Heart left ventricle (tissue), 16 donors: Measurements from ENCODE around the gene NEMP2. TPM values are rescaled to one million over a fixed set of nuclear protein-coding genes. Genes with fewer than 3 reads are reported as not detected.

Experiments
- ATAC-seq, 4 donors: fragments of 200-7000 bp; cut with Tn5 transposase; one replicate each; pipeline ENCODE4 v1.9.1; 2020 to 2022; ENCODE audit warnings: moderate library complexity in 4 of 4, mild to moderate bottlenecking in 3 of 4, moderate number of reproducible peaks in 1 of 4
- DNase-seq, 5 donors: peaks; one replicate each; pipeline ENCODE4 v3.0.0-alpha.2; 2020
- H3K27ac ChIP-seq, 12 donors: fragments of 200-600 bp; sonication (generic) in 4 of 12; one replicate each; pipeline versions ENCODE4 v1.5.0 to v1.8.0; 2016 to 2022; ENCODE audit warnings: mild to moderate bottlenecking in 2 of 12
- H3K27me3 ChIP-seq, 9 donors: fragments of 200-600 bp; sonication (generic) in 2 of 9; one replicate each; pipeline versions ENCODE4 v1.5.1 to v1.8.0; 2016 to 2022; ENCODE audit warnings: mild to moderate bottlenecking in 3 of 9
- H3K36me3 ChIP-seq, 9 donors: fragments of 200-600 bp; sonication (generic) in 2 of 9; one replicate each; pipeline versions ENCODE4 v1.5.0 to v1.8.0; 2018 to 2022; ENCODE audit warnings: mild to moderate bottlenecking in 2 of 9
- H3K4me1 ChIP-seq, 12 donors: fragments of 200-600 bp; sonication (generic) in 4 of 12; one replicate each; pipeline versions ENCODE4 v1.5.0 to v1.8.0; 2016 to 2022; ENCODE audit warnings: mild to moderate bottlenecking in 3 of 12
- H3K4me3 ChIP-seq, 12 donors: fragments of 200-600 bp; sonication (generic) in 4 of 12; one replicate each; pipeline versions ENCODE4 v1.5.0 to v1.8.0; 2017 to 2022; ENCODE audit warnings: mild to moderate bottlenecking in 9 of 12, moderate library complexity in 4 of 12
- H3K9me3 ChIP-seq, 12 donors: fragments of 200-600 bp; sonication (generic) in 4 of 12; one replicate each; pipeline versions ENCODE4 v1.5.0 to v1.8.0; 2016 to 2022; ENCODE audit warnings: mild to moderate bottlenecking in 1 of 12
- POLR2A ChIP-seq, 2 donors: fragments of 450-650 bp; IDR thresholded peaks; one replicate each; pipeline ENCODE4 v1.6.1; 2017; ENCODE audit warnings: antibody characterized with exemption in 2 of 2, mild to moderate bottlenecking in 2 of 2, moderate library complexity in 2 of 2
- WGBS, 4 donors: extraction: QIAGEN DNeasy Blood & Tissue Kit in 2 of 4; methylation state at CpG; one replicate each; pipeline versions ENCODE4 v1.1.5 to v1.1.7; 2013 to 2018; 5-methylcytosine and 5-hydroxymethylcytosine counted together
- intact Hi-C, 10 donors: fragments of 100-400 bp; cut with DNase I; formaldehyde crosslinking; loops; one replicate each; pipeline versions ENCODE4 v1.11.1 to v1.14.2; 2022
- polyA plus RNA-seq, 2 donors: library from polyadenylated mRNA; stranded (reverse); fragments of 200-250 nt; gene quantifications; one replicate each; pipeline ENCODE4 v1.2.3, GENCODE V29; 2013
- total RNA-seq, 9 donors: library from RNA; depleted of rRNA in 2 of 9; stranded (reverse); fragments of >200 nt in 2 of 9; fragmentation: NEBNext Ultra II Directional in 3 of 9; extraction: Animal tissue kit (Norgen Biotek cat#: 25700) in 3 of 9; gene quantifications; one replicate each; pipeline versions ENCODE4 v1.1.0 to v1.2.4, GENCODE V29; 2016 to 2023
- TF ChIP-seq, protein P1 (sequence below), 12 donors: fragments of 200-600 bp; sonication (generic) in 4 of 12; IDR thresholded peaks; one replicate each; pipeline versions ENCODE4 v1.5.0 to v1.8.0; 2018 to 2022; ENCODE audit warnings: antibody characterized with exemption in 12 of 12, mild to moderate bottlenecking in 5 of 12
- donor health status: ischemic (EF 13 %, LVEDD 7.1; RV severe dilation, severe dysfunction).
- donor health status: healthy with polysubstance abuse.
- donor health status: DM: no; HTN: yes; CAD: no.
- donor health status: DM: no; HTN: no; CAD: no.
- donor health status: ischemic (EF 25% LVEDD 6.9; RV normal size, moderate dysfunction).
- donor health status: ischemic (EF 25% LVEDD 5.7; RV mildly dilated, moderate dysfunction).
- donor health status: healthy.
- donor health status: DM: yes; HTN: yes; CAD: no.
- donor health status: ischemic (EF 35%, LVEDD 5.7; RV mildly dilated, moderate dysfunction).
- donor health status: nonischemic (EF 11% LVEDD 7.7; RV severe dilation, severe dysfunction).
- donor health status: DM: yes; HTN: yes; CAD: no.
- donor health status: PGD.
- donor health status: ischemic (EF 29% LVEDD 5.4; RV normal size, mild dysfunction).
- donor health status: nonischemic (EF 23%, LVEDD 6.1; RV moderate dilation, normal function).

Gene NEMP2
- total and polyA plus RNA-seq, 11 donors, result 0.42 to 4.6 (median 2.2) TPM

GRCh38 chr2:190465060-190465459 is 69.5 kb downstream of the NEMP2 start:
- H3K36me3 ChIP-seq, result no peaks in the 10 kb centered on the region
- H3K4me1 ChIP-seq, result peaks cover 17 to 60% (median 35%) of the 10 kb centered on the region in 12 donors
- TF ChIP-seq POLR2A (IDR thresholded peaks at IDR 0.05), result no peak
- TF ChIP-seq, protein P1, sequence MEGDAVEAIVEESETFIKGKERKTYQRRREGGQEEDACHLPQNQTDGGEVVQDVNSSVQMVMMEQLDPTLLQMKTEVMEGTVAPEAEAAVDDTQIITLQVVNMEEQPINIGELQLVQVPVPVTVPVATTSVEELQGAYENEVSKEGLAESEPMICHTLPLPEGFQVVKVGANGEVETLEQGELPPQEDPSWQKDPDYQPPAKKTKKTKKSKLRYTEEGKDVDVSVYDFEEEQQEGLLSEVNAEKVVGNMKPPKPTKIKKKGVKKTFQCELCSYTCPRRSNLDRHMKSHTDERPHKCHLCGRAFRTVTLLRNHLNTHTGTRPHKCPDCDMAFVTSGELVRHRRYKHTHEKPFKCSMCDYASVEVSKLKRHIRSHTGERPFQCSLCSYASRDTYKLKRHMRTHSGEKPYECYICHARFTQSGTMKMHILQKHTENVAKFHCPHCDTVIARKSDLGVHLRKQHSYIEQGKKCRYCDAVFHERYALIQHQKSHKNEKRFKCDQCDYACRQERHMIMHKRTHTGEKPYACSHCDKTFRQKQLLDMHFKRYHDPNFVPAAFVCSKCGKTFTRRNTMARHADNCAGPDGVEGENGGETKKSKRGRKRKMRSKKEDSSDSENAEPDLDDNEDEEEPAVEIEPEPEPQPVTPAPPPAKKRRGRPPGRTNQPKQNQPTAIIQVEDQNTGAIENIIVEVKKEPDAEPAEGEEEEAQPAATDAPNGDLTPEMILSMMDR (IDR thresholded peaks at IDR 0.05), result no peak
- no peak for DNase-seq
- no peak for ATAC-seq
- no peak overlapping the region for H3K27ac ChIP-seq
- intact Hi-C loops, result loop anchor here in 5 of 10 donors (2.0 to 10.0 kb wide), 5 partner anchors 16 to 60 kb away; partner anchors contain the start of gene MFSD6 (in 2 of the 5)
- WGBS, 4 donors, result 43 to 55% (median 50%) methylated on average over 2 of the region's 2 CpGs
- H3K4me3 ChIP-seq, result no peak overlapping the region
- no peaks in the 10 kb centered on the region for H3K9me3 ChIP-seq
- no peaks in the 10 kb centered on the region for H3K27me3 ChIP-seq

GRCh38 chr2:190462611-190463010 is 71.9 kb downstream of the NEMP2 start:
- TF ChIP-seq POLR2A (IDR thresholded peaks at IDR 0.05), result no peak
- TF ChIP-seq, protein P1 (IDR thresholded peaks at IDR 0.05), result no peak
- WGBS, 4 donors, result 94 to 100% (median 97%) methylated on average over 1 of the region's 1 CpG
- ATAC-seq (no peak), DNase-seq (no peak)
- no peaks in the 10 kb centered on the region for H3K27me3 ChIP-seq
- no peaks in the 10 kb centered on the region for H3K36me3 ChIP-seq
- H3K4me1 ChIP-seq, result peaks cover 0 to 40% (median 18%) of the 10 kb centered on the region in 12 donors
- H3K4me3 ChIP-seq, result no peak overlapping the region
- no peak overlapping the region for H3K27ac ChIP-seq
- H3K9me3 ChIP-seq, result no peaks in the 10 kb centered on the region
- intact Hi-C loops, result loop anchor here in 3 of 10 donors (5.0 to 10.0 kb wide), 3 partner anchors 35 to 58 kb away; partner anchors contain the start of gene MFSD6 (in 1 of the 3)

DNA sequence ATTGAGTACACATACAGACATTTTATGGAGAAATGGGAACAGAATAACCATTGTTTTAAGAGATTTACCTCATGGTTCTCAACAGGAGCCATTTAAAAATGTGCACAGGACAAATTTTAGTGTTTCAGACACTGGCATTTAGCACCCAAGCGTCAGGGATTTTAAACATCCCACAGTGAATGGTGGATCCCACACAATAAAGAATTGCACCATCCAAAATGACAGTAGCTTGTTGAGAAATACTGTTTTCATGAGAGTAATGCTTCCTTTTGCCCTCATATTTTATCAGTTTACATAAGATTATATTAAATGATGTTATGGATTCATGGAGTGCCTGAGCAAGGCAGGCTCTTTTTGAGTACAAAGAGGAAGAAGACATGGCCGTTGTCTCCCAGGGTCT is 72.3 kb downstream of the NEMP2 start:
- Histone ChIP-seq H3K9me3 (no peaks in the 10 kb centered on the region), H3K4me1 (peaks cover 0 to 36% (median 14%) of the 10 kb centered on the region in 12 donors), H3K27me3 (no peaks in the 10 kb centered on the region), H3K4me3 (no peak overlapping the region), H3K27ac (no peak overlapping the region), H3K36me3 (no peaks in the 10 kb centered on the region)
- ATAC-seq (no peak), DNase-seq (no peak)
- no peak for TF ChIP-seq POLR2A (IDR thresholded peaks at IDR 0.05)
- TF ChIP-seq, protein P1 (IDR thresholded peaks at IDR 0.05), result no peak
- 93 to 97% (median 94%) methylated on average over 2 of the region's 2 CpGs for WGBS, 4 donors
- intact Hi-C loops, result loop anchor here in 3 of 10 donors (5.0 to 10.0 kb wide), 3 partner anchors 35 to 57 kb away; partner anchors contain the start of gene MFSD6 (in 1 of the 3)

- Histone ChIP-seq H3K36me3 (no peaks in the 10 kb centered on the region), H3K27me3 (no peaks in the 10 kb centered on the region), H3K4me1 (peaks cover 0 to 28% (median 8%) of the 10 kb centered on the region in 12 donors), H3K9me3 (no peaks in the 10 kb centered on the region), H3K4me3 (no peak overlapping the region), H3K27ac (no peak overlapping the region)
- TF ChIP-seq, protein P1 (IDR thresholded peaks at IDR 0.05), result no peak
- no peak for TF ChIP-seq POLR2A (IDR thresholded peaks at IDR 0.05)
- ATAC-seq (no peak), DNase-seq (no peak)
- 65 to 84% (median 66%) methylated on average over 5 of the region's 5 CpGs for WGBS, 4 donors
- intact Hi-C loops, result loop anchor here in 3 of 10 donors (5.0 to 10.0 kb wide), 3 partner anchors 33 to 56 kb away; partner anchors contain the start of gene MFSD6 (in 1 of the 3)
These were observed 74.0 kb downstream of the NEMP2 start for GRCh38 chr2:190460487-190460886.
